HG03520 (cell line): ENCODE data around the gene CD101.

Experiments used
- ATAC-seq: cut with Tn5 transposase; IDR thresholded peaks from one replicate; pipeline ENCODE4 v1.9.1; 2021; ENCODE audit warnings: mild to moderate bottlenecking, moderate library complexity; ENCODE audit not compliant: unreplicated experiment

Gene CD101

DNA sequence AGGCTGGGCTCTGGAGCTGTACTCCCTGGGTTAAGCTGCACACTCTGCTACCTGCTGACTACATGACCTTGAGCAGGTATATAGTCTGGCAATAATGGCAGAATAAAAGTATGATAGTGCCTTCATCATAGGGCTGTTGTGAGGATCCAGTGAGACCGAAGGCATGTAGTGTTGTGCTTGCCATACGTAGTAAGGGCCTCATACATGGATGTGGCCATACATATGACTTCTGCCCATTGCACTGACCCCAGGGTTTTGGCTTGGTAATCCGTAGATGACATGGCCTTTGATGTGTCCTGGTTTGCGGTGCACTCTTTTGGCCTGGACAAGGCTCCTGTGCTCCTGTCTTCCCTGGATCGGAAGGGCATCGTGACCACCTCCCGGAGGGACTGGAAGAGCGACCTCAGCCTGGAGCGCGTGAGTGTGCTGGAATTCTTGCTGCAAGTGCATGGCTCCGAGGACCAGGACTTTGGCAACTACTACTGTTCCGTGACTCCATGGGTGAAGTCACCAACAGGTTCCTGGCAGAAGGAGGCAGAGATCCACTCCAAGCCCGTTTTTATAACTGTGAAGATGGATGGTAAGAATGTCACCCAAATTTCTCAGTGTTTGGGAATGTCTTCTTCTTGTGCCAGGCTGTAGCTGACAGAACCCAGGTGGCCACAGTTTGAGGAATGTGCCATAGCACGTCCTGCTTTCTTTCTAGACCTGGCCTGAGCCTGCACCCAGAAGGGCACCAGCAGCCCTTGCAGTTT, 17.0 kb upstream of the CD101 start:
- ATAC-seq: no peak

DNA sequence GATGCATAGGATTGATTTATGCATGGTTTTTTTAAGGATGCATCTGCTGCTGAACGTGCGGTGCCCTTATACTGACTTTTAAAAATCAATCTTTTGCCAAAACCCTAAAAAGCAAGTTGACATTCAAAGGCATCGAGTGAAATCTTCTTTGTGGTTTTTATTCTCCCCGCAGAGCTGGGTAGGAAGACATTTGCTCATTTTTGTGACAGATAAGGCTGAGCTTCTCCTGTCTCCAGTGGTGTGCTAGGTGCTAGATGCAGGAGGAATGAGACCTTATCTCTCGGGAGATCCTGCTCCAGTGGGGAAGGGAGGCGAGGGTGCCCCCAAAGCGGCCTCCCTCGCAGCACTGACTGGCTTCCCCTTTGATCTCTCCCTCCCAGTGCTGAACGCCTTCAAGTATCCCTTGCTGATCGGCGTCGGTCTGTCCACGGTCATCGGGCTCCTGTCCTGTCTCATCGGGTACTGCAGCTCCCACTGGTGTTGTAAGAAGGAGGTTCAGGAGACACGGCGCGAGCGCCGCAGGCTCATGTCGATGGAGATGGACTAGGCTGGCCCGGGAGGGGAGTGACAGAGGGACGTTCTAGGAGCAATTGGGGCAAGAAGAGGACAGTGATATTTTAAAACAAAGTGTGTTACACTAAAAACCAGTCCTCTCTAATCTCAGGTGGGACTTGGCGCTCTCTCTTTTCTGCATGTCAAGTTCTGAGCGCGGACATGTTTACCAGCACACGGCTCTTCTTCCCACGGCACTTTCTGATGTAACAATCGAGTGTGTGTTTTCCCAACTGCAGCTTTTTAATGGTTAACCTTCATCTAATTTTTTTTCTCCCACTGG, 14.9 kb upstream of the CD101 start:
- no peak for ATAC-seq

DNA sequence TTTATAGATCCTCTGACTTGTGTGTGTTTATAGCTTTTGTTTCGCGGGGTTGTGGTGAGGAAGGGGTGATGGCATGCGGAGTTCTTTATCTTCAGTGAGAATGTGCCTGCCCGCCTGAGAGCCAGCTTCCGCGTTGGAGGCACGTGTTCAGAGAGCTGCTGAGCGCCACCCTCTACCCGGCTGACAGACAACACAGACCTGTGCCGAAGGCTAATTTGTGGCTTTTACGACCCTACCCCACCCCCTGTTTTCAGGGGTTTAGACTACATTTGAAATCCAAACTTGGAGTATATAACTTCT, 14.4 kb upstream of the CD101 start:
- no peak for ATAC-seq

DNA sequence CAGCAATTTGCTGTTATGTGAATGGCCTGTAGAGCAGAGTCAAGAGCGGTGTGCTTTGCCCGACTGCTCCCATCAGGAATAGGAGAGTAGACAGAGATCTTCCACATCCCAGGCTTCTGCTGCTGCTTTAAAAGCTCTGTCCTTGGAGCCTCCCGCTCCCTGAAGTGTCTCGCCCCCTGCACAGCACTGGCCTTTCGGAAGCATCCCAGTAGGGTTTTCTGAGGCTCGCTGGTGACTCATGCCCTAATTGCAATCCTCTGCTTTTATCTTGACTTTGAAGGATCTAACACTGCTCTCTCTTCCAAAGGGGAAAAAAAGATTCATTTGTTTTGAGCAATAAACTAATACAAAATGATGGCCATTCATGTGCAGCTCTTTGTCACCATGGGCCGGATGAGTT, 13.3 kb upstream of the CD101 start:
- ATAC-seq: no peak

DNA sequence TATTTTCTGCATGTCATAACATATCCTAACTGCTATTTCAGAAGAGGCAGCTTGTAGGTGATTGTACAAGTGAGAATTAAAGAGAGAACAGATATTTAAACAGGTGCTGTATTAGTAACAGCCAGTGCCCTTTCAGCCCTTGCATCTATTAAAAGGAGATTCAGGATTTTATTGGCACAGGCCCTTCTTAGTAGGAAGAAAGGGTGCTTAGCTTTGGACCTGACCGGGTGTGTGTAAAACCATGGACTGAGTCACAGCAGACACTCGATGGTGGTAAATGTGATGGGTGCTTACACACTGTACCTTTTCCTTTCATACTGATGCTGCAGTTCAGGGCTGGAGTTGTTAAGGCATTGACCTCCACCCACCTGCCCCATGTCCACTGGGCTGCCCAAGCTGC, 12.7 kb upstream of the CD101 start:
- ATAC-seq: no peak

DNA sequence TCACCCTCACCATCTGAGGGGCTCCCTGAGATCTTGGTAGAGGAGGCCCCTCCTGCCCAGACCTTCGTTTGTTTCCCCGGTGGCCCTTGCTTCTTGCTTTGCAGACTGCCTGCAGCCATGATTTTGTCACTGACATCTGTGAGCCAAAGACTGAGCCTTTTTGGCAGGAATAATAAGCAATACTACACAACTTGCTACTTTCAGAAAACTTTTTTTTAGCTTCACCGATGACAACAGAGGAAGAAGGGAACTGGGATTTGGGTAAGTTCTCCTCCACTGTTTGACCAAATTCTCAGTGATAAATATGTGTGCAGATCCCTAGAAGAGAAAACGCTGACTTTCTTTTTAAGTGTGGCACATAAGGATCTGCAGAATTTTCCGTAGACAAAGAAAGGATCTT, 11.7 kb upstream of the CD101 start:
- no peak for ATAC-seq

DNA sequence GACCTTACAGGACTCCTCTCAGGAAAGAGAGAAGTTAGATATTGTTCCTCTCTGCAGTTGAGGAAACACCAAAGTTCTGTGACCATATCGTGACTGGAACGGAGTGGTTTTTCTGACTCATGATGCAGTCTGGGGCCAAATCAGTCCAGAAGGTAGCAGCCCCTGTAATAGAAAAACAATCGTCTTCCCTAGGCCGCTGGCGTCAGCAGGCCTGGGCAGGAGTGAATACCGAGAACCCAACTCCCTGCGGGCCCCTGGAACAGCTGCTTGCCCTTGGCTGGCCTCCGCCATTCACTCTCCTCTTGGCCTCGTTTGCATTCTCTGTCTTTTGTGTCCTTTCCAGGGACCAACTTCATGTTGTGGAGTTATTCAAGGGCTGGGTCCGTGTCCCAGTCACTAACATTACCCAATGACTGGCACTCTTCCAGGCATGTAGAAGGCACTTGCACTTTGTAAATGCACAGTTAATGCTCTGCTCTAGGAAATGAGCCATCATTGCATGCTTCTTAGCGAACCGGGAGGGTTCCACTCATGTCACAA, 10.9 kb upstream of the CD101 start:
- no peak for ATAC-seq

DNA sequence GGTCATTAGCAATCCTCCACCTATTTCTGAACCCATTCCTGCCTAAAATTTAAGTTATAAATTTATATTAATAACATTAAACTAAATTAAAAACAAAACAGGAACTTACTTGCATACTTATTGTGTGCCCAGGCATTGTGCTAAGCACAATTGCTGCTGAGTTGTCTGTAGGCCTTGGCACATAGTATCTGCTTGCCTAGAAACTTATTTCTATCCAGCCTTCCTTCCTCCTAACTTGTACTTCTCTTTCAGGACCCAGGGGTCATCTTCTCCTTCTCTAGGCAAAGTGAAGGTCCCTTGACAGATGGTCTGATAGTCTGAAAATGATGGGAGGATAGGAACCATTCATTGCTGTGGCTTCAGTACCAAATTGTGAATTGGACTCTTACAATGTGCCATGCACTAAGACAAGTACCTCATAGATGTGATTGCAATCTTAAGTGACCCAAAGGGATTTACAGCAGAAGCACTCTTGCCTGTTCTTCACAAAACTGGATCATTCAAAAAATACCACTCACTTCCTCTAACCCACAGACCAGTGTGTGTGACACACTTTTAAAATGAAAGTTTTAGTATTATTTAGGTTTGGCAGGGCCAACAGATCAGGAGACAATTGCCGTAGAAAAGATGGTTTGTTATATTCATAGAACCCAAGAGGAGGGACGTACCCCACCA, 10.3 kb upstream of the CD101 start:
- no peak for ATAC-seq

DNA sequence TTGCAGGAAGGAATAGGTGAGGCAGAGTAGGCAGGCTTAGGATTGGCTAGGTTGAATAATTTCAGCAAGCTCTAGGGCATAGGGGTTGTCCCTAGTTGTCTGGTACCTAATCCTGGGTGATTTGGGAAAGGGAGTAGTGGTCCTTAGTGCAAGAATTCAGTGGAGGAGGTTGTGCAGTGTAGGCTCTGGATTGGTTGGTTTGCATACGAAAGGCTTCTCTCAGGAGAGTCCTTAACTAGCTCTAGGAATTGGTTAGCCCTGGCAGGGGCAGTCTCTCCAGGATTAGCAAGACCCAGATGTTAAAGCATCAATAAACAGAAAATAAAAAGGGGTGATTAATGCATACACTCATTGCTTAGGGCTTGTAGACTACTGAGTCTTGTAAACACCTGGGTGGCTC, 9.6 kb upstream of the CD101 start:
- no peak for ATAC-seq

DNA sequence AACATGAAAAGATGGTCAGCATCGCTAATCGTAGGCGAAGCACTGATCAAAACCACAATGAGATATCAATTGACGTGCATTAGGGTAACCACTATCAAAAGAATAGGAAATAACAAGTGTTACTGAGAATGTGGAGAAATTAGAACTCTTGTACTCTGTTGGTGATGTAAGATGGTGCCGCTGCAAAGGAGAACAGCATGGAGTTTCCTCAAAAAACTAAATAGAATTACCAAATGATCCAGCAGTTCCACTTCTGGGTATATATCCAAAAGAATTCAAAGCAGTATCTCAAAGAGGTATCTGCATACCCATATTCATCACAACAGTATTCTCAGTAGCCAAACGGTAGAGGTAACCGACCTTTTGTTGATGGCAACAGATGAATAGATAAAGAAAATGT, 8.3 kb upstream of the CD101 start:
- ATAC-seq: no peak

DNA sequence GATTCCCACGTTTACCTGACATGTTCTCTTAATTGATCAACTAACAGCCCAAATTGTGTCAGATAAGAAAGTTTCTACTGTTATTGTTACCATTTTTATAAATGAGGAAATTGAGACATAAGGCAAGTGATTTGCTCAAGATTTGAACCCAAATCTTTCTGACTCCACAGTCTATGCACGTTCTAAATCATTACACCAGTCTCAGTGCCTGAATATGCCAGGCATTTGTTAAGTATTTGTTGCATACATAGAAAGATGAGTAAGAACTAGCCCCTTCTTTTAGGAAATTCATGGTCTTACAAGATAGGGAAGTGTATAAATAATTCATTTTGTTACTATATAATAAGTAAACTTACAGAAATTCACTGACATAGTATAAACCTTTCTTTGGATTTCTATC, 7.1 kb upstream of the CD101 start:
- no peak for ATAC-seq

DNA sequence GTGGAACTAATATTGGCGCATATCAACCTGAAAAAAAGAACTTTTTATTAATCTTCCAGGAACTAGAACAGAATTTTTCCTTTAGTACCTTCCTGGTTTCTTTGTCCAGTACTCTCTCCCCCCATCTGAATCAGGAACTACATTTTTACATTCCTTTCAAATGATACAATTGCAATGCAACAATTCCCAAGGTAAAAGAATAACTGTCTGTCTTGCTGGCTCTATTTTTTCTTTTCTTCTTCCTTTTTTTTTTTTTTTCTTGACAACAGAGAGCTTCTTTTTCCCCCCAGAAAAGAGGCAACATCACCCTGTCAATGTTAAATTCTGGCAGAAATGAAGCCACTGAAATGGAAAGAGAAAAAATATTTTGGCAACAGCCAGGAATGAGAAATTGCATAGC, 4.5 kb upstream of the CD101 start:
- no peak for ATAC-seq

DNA sequence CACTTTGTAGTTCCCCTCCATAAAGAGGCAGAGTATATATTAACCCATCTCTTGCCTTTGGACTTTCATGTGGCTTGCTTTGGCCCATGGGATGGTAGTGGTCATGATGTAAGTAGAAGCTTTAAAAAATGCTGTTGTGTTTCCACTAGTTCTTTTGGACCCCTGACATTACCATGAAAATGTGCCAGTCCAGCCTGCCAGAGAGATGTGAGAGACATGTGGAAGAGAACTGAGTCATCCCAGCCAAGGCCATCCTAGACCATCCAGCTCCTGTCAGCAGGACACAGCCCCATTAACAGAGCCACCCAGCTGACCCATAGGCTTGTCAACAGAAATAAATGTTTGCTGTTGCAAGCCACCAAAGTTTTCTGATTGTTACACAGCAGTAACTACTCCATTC, 3.9 kb upstream of the CD101 start:
- no peak for ATAC-seq

DNA sequence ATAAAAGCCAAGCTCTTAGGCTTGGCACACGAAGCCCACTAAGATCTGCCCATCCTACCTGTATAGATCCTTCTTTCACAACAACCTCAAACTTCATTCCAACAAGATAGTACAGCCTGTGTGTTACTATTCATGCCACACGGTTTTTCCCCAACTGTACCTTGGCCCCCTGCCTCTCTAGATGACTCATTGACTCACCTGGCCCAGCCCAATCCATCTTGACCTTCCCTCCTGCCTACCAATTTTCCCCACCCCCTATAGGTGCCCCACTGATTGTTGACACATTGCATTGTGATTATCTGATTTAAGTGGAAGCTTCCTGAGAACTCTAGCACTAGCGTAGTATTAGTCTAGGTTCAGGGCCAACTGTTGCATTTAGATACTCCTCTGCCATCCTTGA, 2.0 kb upstream of the CD101 start:
- ATAC-seq: no peak

DNA sequence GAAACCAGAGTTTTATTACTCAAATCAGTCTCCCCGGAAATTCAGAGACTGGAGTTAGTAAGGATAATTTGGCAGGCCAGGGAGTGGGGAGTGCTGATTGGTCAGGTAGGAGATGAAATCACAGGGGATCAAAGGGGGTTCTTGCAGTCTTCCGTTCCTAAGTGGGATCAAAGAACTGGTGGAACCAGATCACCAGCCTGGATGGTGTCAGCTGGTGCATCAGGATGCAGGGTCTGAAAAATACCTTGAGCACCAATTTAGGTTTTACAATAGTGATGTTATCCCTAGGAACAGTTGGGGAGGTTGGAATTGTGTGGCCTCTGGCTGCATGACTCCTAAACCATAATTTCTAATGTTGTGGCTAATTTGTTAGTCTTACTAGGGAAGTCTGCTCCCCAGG, 1.4 kb upstream of the CD101 start:
- ATAC-seq: no peak

DNA sequence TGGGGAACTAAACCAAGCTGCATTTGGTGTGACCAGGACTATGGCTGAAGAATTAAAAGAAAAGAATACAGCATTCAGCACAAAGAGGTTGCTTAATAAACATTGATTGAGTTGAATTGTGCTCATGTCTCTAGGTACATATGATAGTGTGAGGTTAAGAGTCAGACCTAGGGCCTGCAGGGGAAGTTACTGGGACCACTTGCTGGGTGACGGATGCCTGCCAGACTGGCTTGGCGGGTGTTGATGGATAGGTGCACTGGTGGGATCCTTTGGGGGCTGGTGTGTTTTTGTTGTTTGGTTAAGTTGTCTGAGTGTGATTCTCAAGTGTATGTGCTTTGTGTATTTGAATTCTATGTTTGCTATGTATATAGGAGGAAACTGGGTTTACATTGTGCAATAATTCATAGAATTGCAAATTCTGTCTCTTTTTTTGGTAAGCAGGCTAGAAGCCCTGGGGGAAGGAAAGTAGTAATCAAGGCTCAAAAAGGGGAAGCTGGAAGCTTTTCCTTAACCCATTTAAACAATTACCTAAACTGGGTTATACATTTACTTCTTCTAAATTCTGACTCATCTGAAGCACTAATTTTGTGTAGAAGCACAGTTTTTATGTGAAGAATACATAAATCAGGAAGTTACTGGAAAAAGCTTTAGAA, 1.8 kb downstream of the CD101 start:
- no peak for ATAC-seq

DNA sequence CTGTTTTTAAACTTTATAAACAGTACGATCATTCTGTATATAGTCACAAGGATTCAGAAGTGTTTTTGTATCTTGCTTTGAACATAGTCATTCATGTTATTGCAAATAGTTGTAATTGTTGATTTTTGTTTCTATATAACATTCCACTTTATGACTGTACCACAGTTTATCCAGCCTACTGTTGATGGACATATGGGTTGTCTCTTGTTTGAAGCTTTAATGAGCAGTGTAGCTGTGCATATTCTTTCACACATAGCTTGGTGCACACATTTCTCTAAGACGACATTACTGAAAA, 6.1 kb downstream of the CD101 start:
- ATAC-seq: no peak

DNA sequence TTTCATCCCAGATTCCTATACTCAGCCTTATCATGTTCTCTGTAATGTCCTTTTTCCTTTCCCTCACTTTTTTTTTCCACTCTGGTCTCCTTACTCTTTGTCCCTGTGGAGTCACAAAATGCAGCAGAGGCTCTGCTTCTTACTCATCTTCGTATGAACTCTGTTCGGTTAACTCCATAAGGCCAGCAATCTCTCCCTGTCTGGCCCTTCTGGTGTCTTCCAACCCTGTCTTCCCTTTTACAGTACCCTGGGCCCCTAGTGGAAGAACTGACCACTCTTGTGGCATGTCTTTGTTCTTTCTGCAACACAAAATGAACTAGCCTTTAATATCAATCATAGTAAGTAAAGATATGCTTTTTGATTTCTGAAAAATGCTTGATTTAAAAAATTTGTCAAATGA, 7.1 kb downstream of the CD101 start:
- ATAC-seq: no peak

DNA sequence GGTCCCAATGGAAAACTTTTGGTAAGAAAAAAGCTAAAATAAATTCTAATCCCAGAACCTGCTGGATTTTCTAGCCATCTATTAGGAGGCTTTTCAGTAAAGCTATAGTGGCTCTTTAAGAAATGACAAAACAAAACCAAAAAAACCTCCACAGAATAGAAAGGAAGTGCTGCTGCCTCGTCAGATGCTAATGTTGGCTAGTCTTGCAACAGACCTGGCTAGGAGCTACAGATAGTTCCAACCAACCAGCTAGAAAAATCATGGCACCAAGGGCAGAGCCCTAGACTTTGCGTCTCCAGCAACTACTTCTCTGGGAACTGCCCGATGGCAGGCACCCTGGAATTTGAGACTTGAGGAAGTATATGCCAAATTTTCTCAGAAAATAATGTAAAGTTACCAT, 7.6 kb downstream of the CD101 start:
- ATAC-seq: no peak

DNA sequence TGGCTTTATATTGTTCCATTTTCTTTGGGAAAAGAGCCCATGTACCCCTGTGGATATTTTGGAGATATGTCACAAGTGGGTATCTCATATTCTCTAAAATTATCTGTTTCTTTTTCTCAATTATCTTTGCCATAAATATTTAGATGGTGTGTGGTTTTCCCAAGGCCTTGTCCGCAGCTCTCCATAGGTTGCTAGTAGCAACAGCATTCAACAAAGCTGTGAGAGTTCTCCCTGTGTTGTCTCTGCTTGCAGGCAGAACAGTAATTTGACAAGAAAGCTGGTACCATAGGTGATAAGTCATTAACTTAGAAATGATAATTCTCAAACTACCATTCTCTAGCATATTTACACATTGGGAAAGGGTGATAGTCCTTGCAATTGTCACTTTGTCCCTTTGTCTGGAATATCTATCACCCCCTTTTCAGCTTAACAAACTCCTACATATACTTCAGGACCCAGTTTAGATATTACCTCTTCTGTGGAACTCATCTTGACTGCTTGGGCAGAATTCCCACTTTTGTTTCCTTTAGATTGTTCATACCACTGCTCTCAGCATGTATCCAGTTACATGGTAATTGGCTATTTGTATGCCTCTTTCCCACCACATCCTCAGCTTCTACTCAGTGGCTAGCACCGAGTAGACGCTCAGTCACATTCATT, 8.9 kb downstream of the CD101 start:
- no peak for ATAC-seq

DNA sequence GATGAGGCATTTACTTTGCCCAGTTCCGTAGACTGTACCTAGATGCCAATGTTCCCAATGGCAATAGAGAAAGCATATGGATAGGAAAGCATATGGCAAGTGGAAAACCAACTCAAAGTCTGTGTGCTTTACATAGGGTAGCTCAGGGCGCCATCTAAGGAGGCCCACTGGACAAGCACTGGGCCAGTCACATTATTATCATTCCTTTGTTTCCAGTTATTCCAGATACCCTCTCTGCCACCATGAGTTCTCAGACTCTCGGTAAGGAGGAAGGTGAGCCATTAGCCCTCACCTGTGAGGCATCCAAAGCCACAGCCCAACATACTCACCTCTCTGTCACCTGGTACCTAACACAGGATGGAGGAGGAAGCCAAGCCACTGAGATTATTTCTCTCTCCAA, 9.8 kb downstream of the CD101 start:
- ATAC-seq: no peak
